ENCODE measurements around the gene SF3B2. TPM values are rescaled to one million over a fixed set of nuclear protein-coding genes. Genes with fewer than 3 reads are reported as not detected.
A peak's percentile ranks its signal among the peaks of the same experiment; 100 is the strongest.

SF3B2 gene
- total RNA-seq, 2 experiments from 2014 or later: 185 to 260 TPM

DNA sequence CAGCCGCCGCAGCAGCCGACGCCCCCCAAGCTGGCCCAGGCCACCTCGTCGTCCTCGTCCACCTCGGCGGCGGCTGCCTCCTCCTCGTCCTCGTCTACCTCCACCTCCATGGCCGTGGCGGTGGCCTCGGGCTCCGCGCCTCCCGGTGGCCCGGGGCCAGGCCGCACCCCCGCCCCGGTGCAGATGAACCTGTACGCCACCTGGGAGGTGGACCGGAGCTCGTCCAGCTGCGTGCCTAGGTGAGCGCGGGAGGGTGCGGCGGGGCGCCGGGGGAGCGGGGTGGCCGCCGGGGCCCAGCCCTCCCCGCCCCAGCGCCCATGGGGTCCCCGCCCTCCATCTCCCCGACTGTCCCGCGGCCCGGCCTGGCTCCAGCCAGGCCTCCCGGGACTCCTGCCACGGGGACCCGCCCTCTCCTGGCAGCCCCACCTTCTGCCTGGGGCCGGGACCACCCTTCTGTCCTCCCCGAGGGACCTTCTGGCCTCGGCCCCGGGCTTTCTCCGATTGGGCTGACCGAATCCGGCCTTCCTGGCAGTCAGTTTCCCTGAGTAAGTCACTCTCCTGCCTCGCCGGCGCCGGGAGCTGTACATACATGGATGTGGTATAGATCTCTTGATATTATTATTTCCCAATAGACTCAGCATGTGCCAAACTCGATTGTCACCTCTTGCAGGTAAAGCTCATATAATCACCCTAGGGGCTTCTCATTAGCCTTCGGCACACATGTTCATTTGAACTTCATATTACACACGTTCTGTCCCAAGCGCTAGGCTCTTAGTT is 18.6 kb downstream of the SF3B2 start:
- Histone ChIP-seq H3K4me1 (ENCODE audit: insufficient read depth, low read length, poor library complexity, severe bottlenecking) (peaks cover 50% of the 10 kb centered on the region), H2AFZ (ENCODE audit: low read length) (peak overlapping the region; percentile 9; the same call in 1 of the 2 replicates), H3K9me3 (ENCODE audit: low read length) (no peaks in the 10 kb centered on the region), H4K20me1 (ENCODE audit: insufficient read depth, low read length) (no peaks in the 10 kb centered on the region), H3K27ac (ENCODE audit: low read depth, low read length, poor library complexity, severe bottlenecking) (peak overlapping the region; percentile 54), H3K4me3 (ENCODE audit: low read depth, low read length, poor library complexity, severe bottlenecking) (peak overlapping the region; percentile 83), H3K36me3 (ENCODE audit: insufficient read depth, low read length) (peaks cover 51% of the 10 kb centered on the region), H3K9me2 (ENCODE audit: insufficient read depth, low read length) (no peaks in the 10 kb centered on the region), H3K4me2 (ENCODE audit: low read length) (peak overlapping the region; percentile 87), H3K79me2 (ENCODE audit: insufficient read depth, low read depth, low read length) (peaks cover 16% of the 10 kb centered on the region; the same call in 1 of the 2 replicates)
- DNase-seq (ENCODE audit: low spot score): no peak
- intact Hi-C loops (cut with micrococcal nuclease; ENCODE audit: unreplicated experiment): no loop called here
- BruUV-seq (replicated peaks): no TSS peak
- ChIA-PET POLR2A (interaction anchor here (0.7 to 1.3 kb wide), 4 partner anchors 10 to 200 kb away, joined by 3 to 7 read pairs (median 4); partner anchors contain the start of gene SF3B2), CTCF (ENCODE audit: unreplicated experiment) (interaction anchor here (0.7 kb wide), 1 partner anchor 19 kb away, joined by 4 read pairs; the partner anchor contains the start of gene SF3B2)
- TF ChIP-seq, protein P1, sequence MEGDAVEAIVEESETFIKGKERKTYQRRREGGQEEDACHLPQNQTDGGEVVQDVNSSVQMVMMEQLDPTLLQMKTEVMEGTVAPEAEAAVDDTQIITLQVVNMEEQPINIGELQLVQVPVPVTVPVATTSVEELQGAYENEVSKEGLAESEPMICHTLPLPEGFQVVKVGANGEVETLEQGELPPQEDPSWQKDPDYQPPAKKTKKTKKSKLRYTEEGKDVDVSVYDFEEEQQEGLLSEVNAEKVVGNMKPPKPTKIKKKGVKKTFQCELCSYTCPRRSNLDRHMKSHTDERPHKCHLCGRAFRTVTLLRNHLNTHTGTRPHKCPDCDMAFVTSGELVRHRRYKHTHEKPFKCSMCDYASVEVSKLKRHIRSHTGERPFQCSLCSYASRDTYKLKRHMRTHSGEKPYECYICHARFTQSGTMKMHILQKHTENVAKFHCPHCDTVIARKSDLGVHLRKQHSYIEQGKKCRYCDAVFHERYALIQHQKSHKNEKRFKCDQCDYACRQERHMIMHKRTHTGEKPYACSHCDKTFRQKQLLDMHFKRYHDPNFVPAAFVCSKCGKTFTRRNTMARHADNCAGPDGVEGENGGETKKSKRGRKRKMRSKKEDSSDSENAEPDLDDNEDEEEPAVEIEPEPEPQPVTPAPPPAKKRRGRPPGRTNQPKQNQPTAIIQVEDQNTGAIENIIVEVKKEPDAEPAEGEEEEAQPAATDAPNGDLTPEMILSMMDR (conservative IDR thresholded peaks at IDR 0.05; ENCODE audit: low read length): no peak
- TF ChIP-seq EZH2phosphoT487 (IDR thresholded peaks at IDR 0.05; ENCODE audit: borderline replicate concordance, low read depth, low read length): no peak

DNA sequence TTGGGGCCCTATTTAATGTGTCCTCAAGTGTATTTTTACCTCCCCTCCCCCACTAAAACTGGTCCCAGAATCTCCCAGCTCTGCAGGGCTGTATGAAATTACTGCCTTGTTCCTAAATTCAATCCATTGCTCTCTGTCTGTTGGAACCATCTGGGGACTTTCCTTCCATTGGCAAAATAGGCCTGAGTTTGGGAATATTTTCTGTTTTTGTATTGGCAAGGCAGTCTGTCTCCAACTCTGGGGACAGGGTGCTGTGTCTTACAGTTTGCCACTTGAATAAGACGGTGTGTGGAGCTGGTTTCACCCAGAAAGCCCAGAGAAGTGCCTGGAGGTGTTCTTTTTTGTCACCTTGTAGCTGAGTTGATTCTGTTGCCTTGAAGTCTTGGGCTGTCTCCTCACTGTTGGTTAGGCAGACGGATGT is 19.2 kb downstream of the SF3B2 start:
- Histone ChIP-seq H2AFZ (ENCODE audit: low read length) (peak overlapping the region; percentile 9; the same call in 1 of the 2 replicates), H3K36me3 (ENCODE audit: insufficient read depth, low read length) (peaks cover 45% of the 10 kb centered on the region), H3K27ac (ENCODE audit: low read depth, low read length, poor library complexity, severe bottlenecking) (peak overlapping the region; percentile 54), H3K4me1 (ENCODE audit: insufficient read depth, low read length, poor library complexity, severe bottlenecking) (peaks cover 50% of the 10 kb centered on the region), H3K79me2 (ENCODE audit: insufficient read depth, low read depth, low read length) (peaks cover 15% of the 10 kb centered on the region; the same call in 1 of the 2 replicates), H3K9me2 (ENCODE audit: insufficient read depth, low read length) (no peaks in the 10 kb centered on the region), H3K9me3 (ENCODE audit: low read length) (no peaks in the 10 kb centered on the region), H3K4me3 (ENCODE audit: low read depth, low read length, poor library complexity, severe bottlenecking) (peak overlapping the region; percentile 83), H4K20me1 (ENCODE audit: insufficient read depth, low read length) (no peaks in the 10 kb centered on the region), H3K4me2 (ENCODE audit: low read length) (peak overlapping the region; percentile 87)
- DNase-seq (ENCODE audit: low spot score): no peak
- TF ChIP-seq EZH2phosphoT487 (IDR thresholded peaks at IDR 0.05; ENCODE audit: borderline replicate concordance, low read depth, low read length): no peak
- TF ChIP-seq, protein P1 (conservative IDR thresholded peaks at IDR 0.05; ENCODE audit: low read length): no peak
- BruUV-seq (replicated peaks): no TSS peak
- POLR2A ChIA-PET: interaction anchor here (0.7 to 1.3 kb wide), 4 partner anchors 10 to 199 kb away, joined by 3 to 7 read pairs (median 4); partner anchors contain the start of gene SF3B2
- intact Hi-C loops (cut with micrococcal nuclease; ENCODE audit: unreplicated experiment): no loop called here
- CTCF ChIA-PET (ENCODE audit: unreplicated experiment): interaction anchor here (0.7 to 1.8 kb wide), 2 partner anchors 10 to 20 kb away, joined by 4 read pairs; partner anchors contain the start of gene SF3B2

Data from OCI-LY7 (cell line).